UCSD-AML1 (cell line): ENCODE data around the gene NRGN.
A peak's percentile ranks its signal among the peaks of the same experiment; 100 is the strongest.

Experiments used
- DNase-seq: peaks from one replicate; lab custom pipeline; 2025; ENCODE audit not compliant: unreplicated experiment; lab: John Stamatoyannopoulos, UW

NRGN gene

DNA sequence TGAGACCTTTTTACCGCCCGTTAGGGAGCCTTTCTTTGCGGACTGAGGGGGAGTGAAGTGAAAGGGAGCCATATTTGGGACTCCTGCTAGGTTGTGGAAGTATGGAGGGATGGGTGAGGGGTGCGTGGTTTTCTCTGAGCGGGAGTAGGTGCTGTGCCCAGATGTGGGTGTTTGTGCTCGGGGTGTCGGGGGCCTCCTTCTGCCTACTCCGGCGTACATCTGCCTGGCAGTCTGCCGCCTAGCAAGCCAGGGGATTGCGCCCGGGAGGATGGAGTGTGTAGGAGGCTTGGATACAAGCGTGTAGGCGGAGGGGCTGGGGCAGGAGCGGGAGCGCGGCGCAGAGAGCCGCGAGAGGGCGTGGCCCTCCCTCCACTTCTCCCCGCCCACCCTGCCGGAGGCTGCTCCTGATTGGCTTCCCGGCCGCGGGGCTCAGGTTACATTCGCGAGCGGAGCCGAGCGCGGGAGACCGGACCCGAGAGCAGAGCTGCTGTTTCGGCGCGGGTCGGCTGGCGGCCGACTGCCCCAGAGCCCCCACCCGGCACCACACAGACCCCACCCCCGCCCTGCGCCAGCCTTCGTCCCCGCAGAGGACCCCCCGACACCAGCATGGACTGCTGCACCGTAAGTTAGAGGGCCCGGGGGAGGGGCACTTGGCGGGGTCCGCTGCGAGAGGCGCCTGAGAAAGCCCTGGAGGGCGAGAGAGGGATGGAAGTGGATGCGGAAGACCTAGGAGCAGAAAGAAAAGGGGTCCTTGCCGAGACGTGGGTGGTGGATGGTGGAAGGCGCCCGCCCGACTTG lies at the start of gene NRGN:
NRGN (plus strand) TSS at position 464 of the 798 bp plus-strand sequence; CDS start at position 607, 143 bp downstream.
- peak; percentile 92 for DNase-seq

DNA sequence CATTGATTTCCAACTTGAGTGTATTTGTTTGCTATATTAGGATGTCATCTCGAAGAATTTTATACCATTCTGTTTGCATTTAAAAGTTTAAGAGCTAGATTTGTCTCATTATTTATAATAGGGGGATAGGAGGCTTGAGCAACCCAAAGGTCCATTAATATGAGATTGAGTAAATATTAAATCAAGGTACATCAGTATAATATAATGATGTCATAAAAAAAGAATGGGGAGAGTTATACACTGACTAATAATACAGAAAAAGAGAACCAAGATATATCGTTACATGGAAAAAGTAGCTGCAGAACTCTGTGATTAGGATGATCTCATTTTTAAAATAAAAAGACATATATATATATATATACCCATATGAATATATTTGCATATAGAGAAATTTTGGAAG lies 46.6 kb upstream of the NRGN start:
- no peak for DNase-seq

DNA sequence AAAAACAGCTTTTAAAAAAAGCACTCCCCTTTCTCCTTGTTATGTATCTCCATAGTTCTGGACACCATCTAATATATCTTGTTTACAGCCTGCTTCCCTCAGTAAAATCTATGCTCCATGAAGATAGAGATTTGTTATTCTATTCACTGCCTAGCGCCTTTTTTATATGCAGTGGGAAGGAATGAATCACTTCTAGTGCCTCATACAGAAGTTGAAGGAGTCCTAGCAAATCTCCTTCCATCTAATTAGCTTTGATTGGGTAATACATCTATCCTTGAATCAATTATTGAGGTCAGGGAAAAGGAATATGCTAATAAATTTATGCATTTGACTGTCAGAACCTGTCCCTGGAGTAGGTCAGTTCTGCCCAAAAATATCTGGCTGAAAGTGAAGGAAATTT lies 40.2 kb upstream of the NRGN start:
- DNase-seq: no peak

DNA sequence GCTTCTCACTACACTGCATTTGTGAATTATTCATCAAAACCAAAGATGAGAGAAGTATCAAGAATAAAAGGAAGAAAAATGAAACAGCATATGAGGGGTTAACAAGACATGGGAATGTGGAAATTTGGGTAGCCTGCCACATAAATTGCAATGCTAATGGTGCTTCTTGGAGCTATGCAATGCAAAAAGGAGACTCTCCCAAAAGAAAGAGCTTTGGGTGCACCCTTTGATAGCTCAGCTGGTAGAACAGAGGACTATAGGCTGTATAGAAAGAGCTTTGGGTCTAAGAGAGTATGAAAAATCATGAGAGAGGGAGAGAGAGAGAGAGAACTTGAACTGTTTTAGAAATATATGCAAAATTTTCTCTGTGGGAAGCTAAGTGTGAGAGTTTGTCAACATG lies 39.7 kb upstream of the NRGN start:
- no peak for DNase-seq

DNA sequence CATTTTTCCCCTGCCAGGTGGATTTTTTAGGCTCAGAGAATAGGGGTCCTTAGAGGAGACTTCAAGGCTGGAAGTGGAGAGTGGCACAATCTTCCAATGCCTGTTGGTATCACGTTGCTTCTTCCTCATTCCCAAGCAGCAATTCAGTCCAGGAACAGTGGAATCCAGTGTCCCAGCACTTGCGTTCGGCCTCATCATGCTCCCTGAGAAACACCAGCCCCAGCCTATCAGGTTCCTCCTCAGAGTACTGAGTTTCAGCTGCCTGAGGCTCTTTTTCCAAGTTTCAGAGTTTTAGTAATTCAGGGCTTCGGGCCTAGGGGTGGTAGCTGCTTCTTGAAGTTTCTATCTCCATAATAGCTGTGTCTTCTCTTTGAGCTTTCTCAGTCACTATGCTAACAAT lies 31.9 kb upstream of the NRGN start:
- DNase-seq: no peak

DNA sequence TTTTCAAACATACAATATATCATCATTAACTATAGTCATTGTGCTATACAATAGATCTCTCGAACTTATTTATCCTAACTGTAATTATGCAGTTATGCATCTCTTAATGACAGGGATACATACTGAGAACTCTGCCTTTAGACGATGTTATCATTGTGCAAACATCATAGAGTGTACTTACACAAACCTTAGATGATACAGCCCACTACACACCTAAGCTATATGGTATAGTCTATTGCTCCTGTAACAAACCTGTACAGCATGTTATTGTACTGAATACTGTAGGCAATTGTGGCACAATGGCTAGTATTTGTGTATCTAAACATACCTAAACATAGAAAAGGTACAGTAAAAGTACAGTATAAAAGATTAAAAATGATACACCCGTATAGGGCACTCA lies 27.4 kb upstream of the NRGN start:
- DNase-seq: no peak

DNA sequence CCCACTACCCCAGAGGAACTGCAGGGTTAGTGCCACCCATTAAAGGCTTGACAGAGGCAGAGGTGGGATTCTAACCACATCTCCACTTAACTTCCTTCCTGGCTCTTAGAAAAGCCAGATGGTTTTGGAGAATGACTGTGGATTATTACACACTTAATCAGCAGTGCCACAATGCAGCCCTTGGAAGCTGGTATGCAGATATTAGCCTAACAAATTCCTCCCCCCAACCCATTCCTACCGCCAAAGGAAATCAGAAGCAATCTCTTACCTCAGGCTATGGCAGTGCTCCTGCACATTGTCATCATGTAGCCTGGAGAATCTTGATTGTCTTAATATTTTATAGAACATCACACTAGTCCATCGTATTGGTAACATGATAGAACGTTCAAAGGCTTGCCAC lies 23.2 kb upstream of the NRGN start:
- peak; percentile 48 for DNase-seq

DNA sequence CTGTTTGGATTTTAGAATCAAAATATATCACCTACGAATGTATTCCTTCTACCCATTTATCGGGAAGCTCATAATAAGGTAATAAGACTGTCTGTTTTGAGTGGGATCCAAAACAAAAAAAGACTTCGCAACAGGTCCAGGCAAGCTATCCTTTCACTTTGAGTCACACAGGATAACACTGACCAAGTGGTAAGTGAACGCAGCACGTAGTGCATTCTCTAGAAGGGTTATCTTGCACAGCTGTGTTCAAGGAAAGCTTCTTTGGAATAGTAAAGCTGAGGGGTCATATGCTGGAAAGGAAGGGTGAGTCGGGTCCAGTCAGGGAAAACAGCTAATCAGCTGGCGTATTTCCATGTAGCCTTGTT lies 22.3 kb upstream of the NRGN start:
- no peak for DNase-seq

DNA sequence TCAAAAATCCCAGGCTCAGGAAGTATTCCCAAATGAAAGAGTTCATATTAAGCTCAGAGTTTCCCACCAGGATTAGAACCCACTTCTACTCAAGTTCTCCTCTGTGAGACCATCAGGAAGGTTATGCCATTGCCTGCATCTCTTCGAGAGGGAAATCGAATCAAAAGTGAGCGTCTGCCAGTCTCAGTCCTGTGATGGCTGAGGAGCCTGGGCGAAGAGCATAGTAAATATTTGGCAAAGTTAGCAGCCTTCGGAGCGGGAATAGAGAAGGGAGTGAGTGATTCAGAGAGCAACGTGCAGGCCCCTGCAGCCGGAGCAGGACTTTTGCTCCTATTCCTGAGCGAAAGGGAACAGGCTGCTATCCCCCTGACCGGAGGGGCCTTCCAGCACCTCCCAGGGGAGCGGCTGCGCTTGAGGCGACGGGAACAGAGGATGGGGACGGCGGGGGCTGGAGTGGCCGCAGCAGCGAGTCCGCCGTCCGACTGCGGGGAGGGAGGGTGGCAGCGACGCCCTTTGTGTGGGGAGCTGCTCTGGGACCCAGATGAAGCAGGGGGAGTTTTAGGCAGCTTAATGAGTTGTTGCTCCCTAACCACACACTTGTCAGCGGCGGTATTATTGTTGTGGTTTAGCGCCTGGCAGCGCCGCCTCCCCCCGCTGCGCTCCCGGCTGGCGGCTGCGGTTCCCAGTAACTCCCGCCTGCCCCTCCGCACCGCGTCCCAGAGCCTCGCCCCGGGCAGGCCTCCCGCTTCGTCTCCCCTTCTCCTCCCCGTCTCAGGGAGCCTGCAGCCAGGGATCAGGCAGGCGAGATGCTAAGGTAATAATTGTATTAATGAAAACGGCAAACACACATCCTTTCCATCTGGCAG lies 21.7 kb upstream of the NRGN start:
- DNase-seq: peak; percentile 60

DNA sequence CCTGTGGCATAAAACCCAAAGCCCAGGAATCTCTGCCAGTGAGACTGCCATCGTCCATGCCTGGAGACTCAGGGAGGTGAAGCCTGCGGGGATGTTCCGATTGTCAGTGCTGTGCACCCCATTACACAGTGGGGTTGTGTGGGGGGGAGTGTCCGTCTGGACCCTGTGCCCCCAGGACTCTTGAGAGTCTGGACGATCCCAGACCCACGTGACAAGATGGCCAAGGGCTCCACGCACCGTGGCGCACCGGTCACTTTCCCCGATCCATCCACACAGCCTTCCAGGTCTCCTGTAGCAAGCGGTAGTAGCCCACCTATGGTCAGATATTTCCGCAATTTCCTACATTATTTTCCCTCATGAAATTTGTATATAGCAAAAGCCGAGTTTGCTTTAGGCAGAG lies 20.9 kb upstream of the NRGN start:
- DNase-seq: no peak

DNA sequence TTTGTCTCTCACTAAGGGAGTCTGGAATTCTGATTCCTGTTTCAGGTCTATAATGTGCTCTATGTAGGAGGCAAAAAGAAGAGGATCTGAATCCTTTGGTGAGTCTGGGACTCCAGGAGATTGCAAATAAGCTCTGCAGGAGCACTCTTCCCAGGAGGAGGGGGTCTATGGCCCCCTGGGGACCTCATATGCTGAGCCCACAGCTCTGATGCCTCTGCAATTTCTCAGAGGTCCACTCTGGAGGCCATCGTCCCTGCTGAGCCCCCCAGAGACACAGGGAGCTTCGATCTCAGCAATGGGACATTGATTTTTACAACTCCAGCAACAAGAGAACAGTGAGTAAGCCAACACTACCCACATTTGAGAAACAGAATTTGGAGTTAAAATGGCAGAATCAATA lies 20.2 kb upstream of the NRGN start:
- no peak for DNase-seq

DNA sequence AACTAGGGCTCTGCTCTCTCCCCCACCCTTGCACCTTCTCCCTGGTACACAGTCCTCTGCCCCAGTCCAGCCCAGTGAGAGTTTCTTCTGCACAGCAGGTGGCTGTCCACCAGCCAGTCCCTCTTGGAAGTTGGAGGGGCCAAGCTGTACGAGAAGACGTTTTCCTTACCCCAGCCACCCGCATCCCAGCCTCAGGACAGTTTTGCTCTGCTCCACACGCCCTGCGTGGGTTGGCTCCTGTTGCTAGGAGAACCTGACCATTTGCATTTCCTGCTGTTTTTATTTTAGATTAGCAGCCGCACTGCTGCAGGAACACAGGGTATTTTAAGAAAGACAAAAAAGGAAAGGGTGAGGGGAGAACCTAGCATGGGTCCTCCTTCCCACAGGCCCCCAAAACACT lies 17.6 kb upstream of the NRGN start:
- peak; percentile 46 for DNase-seq

DNA sequence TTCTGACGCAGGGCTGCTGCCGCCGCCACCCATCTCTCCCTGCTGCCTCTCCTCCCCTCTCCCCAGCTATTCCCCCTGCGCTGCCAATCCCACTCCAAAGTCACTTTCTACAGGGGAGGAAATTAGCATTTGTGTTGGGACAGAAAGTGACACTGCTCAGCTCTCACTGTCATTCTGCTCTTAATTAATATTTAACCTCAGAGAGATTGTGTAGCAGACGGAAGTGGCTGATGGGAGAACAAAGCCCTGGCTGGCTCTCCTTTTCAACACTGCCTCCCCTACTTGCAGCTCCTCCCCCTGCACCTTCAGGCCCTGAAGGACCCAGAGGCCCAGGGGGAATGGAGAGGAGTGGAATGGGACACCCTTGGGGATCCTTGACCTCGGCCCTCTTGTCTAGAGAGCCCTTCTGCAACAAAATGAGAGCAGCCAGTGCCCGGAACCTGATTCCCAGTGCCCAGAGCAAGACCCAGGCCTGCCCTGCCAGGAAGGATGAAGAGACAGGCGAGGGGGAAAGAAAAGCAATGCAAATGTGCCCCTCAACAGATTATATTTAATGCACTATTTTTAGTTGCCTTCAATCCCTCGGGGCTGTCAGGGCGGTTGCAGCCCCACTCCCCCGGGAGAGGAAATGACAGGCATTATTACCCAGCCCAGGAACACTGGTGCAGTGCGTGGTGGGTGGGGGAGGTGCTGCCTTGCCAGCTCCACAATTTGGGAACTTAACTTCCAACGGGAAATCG lies 14.6 kb upstream of the NRGN start:
- DNase-seq: peak; percentile 80

DNA sequence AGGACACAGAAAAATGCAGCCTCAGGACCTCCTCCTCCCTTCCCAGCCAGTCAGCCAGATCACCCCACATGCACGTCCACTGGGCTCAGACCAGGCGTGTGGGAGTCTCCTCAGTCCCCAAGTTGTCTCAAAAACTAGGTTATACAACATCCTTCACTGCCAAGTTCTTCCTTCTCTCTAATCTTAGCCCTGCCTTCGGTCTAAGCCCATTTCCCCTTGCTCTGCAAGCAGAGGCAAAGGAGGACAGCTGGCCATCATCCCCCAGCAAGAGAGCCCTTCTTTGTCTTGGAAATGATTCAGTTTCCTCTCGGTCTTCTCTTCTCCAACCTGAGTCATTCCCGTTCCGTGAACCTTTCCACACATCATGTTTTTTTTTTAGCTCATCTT lies 14.0 kb upstream of the NRGN start:
- DNase-seq: no peak

DNA sequence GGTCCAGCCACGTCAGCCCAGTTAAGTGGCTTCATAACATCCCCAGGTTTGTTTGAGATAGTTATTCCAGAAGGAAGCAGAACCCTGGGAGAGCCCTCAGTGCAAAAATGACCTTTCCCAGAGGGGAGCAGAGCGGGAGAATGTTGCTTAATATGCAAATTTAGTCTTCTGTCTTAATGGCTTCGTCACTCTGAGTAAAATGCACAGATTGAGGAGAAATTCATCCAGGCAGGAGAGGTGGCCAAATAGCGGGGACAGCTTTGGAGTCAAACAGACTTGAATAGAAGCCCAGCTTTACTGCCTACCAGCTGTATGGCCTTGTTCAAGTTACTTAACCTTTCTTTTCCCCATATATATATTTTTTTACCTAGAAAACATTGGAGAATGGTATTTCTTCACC lies 12.3 kb upstream of the NRGN start:
- no peak for DNase-seq

DNA sequence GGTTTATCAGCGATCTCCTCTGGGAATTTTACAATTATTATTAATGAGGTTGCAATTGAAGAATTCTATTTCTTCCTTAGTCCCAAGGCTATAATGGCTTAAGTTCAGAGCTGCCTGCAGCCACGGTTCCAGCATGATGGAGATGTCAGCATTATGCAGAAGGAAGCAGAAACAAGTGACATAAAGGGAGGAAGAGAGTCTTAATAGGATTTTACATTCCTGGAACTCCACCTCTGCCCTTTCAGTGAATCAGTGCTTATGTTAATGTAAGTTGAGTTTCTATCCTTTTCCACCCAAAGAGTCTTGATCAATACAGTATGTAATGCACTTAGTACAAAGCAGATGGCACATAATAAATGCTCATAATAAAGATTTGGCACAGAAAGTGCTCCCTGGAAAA lies 11.6 kb upstream of the NRGN start:
- DNase-seq: no peak

DNA sequence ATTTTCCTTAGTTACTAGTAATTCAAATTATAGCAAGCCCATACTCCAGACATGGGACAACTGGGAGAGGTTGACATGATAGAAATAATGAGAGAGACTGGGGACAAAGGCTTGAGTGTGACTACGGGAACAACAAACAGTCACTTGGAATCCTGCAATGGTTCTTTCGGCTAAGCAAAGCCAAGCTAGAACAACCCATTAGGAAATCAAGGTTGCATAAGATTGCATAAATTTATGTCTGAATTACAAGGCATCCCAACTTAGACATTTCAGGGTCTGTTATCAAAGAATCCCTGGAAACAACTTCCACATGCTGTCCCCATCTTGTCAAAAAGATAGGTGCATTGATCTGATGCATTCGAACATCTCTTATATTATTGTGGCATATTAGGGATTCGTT lies 10.2 kb upstream of the NRGN start:
- DNase-seq: no peak

DNA sequence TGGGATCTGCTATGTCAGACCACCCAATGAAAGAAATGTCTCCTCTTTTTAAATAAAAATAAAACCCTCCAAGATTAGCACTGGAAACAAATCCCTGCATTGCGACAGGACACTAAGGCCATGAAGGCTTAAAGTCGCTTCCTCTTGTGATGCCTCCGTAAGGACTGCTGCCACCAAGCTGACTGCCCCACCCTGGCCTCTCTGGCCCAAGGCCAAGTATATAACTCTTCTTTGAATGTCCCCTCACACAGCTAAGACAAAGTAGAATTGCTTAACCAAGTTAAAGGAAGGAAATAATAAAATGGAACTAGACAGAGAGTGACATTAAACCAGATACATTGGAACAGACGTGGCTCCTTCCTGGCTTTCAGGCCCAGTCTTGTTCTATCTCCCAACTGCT lies 7.5 kb upstream of the NRGN start:
- DNase-seq: no peak

DNA sequence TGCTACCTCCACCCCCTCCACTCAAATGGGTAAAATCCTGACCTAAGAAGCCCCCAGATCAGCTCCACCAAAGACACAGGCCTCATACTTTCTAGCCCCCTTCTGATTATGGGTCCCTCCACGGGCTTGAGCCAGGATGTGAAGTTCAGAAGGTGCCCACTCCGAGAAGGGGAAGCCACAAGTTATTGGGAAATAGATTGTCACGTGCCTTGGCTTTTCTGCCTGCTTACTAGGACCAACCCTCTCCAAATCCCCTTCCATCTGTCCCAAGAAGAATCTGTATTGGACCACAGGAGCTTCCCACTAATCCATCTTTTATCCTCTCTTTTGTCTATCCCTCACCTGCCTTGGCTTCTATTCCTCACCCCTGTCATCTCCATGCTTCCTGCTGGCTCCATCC lies 3.0 kb upstream of the NRGN start:
- no peak for DNase-seq

DNA sequence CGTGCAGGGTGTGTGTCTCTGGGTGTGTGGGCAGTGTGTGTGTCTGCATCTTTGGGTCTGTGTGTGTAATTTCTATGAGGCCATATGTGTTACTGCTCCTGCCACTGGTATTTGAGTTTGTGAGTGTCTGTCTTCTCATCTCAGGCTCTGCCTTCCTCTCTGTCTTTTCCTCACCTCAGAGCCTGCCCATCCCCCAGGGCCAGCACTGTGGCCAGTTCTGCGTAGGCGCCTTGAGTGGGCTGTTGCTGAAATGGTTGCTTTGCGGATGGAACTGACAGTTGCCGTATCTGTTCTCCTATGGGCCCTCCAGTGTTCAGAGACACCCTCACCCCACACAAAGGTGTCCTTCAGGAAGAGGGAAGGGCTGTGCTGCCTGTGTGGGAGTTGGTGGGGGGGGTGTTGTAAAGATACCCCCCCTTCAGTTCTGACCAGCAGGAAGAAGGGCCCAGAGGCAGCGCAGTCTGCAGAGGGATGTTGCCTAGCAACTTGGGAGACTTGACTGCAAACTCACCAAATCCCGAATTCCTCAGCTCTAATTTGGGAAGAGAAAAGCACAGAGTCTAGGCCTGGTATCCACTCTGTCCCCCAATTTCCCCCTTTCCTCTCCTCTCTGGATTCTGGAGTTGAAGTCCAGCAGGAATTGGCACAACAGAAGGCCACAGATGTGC lies 2.0 kb upstream of the NRGN start:
- DNase-seq: no peak
